Stimulated activated CD8-positive, alpha-beta memory T cell treated with anti-CD3 and anti-CD28 coated beads, Interleukin-12 subunit alpha, Interleukin-12 subunit beta, amount 100 ng/mL, for 4 hours (primary cell): Measurements from ENCODE around the gene SRRT.
"Not testable (repeated sequence)": the region's sequence is repeated elsewhere in the genome, so short reads cannot be mapped to it uniquely, and the experiment has no call there.

Source experiments
- DNase-seq: peaks from one replicate; pipeline ENCODE4 v3.0.0-alpha.2; 2020; ENCODE audit warnings: low read depth

Gene SRRT

DNA sequence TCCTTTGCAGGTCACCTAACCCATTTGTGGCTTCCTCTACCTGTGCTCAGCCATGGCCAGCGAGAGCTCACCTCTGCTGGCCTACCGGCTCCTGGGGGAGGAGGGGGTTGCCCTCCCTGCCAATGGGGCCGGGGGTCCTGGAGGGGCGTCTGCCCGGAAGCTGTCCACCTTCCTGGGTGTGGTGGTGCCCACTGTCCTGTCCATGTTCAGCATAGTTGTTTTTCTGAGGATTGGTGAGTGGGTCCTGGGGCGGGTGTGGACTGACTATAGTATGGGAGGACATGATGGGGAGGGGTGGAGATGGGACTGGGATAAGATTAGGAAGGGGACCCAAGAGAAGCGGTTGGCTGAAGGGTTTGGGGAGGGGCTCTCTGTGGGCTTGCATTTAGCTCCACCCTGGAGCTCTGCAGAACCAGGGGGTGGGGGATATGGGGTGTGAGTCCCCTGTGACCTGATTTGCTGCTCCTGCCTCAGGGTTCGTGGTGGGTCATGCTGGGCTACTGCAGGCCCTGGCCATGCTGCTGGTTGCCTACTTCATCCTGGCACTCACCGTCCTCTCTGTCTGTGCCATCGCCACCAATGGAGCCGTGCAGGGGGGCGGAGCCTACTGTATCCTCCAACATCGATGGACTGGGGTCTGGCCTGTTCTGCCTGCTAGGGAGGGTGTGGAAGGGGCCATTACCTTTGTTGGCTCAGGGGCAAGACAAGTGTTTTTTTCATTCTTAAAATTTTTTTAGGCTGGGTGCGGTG lies 20.6 kb upstream of the SRRT start:
- DNase-seq: no peak

GRCh38 chr7:100854899-100855298 lies 20.0 kb upstream of the SRRT start:
- DNase-seq: not testable (repeated sequence)

DNA sequence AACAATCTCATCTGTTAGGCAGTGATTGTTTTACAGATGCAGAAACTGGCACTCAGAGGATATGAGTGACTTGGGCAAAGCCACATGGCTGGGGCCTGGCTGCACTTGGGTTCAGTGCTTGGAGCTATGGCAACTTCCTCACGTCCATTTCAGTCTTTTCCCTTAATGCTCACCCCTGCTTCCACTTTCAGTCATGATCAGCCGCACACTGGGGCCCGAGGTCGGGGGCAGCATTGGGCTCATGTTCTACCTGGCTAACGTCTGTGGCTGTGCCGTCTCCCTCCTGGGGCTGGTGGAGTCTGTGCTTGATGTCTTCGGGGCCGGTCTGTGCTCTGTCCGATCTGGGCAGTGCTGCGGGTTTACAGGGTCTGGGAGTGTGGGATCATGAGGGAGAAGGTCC lies 19.4 kb upstream of the SRRT start:
- no peak for DNase-seq

GRCh38 chr7:100856871-100857282 lies 18.0 kb upstream of the SRRT start:
- no peak for DNase-seq

DNA sequence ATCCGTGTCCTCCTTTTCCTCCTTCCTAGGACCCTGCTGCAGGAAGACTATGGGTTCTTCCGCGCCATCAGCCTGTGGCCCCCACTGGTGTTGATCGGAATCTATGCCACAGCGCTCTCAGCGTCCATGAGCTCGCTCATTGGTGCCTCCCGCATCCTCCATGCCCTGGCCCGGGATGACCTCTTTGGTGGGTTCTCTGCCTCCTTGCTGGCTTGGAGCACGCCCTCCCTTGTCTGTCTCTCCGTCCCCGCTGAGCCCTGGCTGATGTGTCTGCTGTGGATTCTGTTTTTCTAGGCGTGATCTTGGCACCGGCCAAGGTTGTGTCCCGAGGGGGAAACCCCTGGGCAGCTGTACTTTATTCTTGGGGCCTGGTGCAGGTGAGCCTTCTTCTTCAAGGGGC lies 15.0 kb upstream of the SRRT start:
- no peak for DNase-seq

DNA sequence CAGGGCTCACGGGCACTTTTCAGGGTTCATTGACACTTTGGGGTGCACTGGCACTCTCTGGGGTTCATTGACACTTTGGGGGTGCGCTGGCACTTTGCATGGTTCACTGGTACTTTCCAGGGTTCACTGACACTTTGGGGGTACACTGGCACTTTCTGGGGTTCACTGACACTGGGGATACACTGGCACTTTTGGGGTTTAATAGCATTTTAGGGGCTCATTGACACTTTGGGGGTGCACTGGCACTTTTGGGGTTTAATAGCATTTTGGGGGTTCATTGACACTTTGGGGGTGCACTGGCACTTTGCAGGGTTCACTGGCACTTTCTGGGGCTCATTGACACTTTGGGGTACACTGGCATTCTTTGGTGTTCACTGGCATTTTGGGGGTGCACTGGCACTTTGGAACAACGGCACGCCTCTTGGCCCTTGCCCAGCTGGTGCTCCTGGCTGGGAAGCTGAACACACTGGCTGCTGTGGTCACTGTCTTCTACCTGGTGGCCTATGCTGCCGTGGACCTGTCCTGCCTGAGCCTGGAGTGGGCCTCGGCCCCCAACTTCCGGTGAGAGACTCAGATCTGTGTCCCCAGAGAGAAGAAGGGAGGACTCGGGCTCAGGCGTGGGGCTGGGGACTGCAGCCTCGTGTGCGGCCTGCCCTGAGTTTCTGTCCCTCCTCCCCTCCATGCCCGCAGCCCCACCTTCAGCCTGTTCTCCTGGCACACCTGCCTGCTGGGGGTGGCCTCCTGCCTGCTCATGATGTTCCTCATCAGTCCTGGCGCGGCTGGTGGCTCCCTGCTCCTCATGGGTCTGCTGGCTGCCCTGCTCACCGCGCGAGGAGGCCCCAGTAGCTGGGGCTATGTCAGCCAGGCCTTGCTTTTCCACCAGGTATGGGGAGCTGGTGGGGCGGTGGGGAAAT lies 13.9 kb upstream of the SRRT start:
- DNase-seq: no peak

- DNase-seq: no peak
Observed at GRCh38 chr7:100861616-100861985, 13.3 kb upstream of the SRRT start.

DNA sequence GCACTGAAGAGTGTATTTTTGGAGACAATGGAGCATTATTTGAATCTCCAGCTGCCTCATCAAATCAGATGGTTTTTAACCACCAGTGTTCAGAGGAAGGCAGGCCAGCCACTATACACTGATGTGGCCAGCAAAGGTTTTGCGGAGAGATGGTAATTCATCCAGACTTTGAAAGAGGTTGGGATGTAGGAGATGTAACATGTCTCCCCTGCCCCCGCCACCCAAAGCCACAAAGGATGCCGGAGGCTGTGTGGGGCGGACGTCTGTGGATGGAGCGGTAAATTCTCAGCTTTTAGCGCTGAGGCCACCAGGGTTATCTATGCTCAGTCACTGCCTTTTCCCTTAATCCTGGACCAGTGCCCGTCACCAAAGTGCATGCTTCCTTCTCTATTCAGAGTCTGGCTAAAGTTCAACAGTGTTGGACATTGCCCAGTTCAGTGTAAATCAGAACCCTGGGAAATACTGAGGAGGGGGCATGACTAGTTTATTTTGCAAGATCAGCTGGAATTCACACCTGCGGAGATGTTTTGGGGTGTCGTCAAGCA lies 11.4 kb upstream of the SRRT start:
- DNase-seq: no peak

DNA sequence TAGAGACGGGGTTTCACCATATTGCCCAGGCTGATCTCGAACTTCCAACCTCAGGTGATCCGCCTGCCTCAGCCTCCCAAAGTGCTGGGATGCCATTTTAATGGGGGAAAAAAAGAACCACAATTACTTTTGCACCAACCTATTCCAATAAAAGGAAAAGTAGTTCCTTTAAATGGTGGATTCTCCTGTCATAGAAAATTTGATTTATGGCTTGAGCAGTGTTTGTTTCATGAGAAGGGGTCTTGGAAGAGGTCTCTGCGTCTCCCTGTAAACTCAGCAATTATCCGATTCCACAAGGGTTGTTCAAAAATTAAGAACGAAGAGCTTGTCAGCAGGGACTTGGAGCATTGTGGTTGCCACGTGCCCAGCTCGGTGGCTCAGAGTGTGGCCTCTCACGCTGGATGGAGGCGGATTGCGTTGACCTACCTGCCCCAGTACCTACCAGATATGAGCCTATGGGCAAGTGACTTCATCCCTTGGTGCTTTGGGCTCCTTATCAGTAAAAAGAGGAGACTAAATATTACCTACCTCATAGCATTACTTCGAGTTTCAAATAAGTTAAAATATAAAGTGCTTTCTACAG lies 10.5 kb upstream of the SRRT start:
- DNase-seq: no peak

- no peak for DNase-seq
Observed at GRCh38 chr7:100865372-100865911, 9.5 kb upstream of the SRRT start.

DNA sequence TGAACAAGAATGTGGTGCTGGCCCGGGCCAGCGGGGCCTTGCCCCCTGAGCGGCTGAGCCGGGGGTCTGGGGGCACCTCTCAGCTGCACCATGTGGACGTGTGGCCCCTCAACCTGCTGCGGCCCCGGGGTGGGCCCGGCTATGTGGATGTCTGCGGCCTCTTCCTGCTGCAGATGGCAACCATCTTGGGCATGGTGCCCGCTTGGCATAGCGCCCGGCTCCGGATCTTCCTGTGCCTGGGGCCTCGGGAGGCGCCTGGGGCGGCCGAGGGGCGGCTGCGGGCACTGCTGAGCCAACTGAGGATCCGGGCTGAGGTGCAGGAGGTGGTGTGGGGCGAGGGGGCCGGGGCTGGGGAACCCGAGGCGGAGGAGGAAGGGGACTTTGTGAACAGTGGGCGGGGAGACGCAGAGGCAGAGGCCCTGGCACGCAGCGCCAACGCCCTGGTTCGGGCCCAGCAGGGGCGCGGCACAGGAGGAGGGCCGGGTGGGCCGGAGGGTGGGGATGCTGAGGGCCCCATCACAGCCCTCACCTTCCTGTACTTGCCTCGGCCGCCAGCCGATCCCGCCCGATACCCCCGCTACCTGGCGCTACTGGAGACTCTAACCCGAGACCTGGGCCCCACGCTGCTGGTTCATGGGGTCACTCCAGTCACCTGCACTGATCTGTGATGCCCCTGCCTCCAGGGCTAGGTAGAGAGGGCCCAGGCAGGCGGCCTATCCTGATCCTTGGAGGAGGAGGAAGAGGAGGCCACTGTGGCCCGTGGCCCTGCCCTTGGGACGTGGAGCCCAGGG lies 8.8 kb upstream of the SRRT start:
- DNase-seq: no peak

DNA sequence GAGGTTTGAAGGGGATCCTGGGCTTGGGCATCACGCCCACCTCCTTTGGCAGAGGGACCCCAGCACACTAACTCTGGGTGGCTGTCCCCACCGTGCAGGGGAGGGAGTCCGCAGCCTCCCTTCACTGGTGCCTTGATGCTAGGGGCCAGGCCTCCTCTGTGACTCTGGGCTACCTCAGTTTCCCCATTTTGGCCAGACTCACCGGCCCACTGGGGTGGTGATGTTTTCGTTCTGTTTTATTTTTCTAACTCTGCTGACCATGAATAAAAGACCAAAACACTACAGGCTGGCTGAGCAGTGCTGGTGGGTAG lies 8.2 kb upstream of the SRRT start:
- DNase-seq: no peak

GRCh38 chr7:100867040-100867775 lies 7.7 kb upstream of the SRRT start, which contains the start of gene TRIP6:
Gene TRIP6 (plus strand): TSS chr7:100867387. CDS start chr7:100867498, 111 bp downstream.
- DNase-seq: no peak

- no peak for DNase-seq
Observed at GRCh38 chr7:100867776-100868485, 7.0 kb upstream of the SRRT start.

GRCh38 chr7:100873599-100874299 lies 1.2 kb upstream of the SRRT start:
- no peak for DNase-seq

DNA sequence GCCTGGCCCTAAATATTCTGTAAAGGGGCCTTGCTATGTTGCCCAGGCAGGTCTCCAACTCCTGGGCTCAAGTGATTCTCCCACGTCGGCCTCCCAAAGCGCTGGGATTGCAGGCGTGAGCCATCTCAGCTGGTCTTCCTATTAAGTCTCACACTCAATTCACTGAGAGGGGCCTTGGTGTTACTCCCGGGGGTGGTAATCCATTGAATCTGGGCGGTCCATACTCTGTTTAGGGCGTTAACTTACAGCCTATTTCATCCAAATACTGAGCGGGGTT lies 665 bp upstream of the SRRT start:
- DNase-seq: no peak

DNA sequence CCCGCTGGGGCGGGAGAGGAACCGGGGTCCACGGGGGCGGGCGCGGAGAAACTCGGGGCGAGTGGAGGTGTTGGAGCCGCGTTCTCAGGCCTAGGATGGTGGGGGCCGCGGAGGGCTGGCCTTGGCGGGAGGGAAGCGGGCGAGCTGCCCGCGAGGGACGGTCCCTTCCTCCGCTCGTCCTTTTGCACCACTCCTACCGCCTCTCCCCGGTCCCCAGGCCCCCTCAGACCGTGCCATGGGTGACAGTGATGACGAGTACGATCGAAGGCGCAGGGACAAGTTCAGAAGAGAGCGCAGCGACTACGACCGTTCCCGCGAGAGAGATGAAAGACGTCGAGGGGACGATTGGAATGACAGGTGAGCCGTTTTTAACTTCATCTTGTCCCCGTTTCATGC lies 451 bp downstream of the SRRT start:
- DNase-seq: no peak

DNA sequence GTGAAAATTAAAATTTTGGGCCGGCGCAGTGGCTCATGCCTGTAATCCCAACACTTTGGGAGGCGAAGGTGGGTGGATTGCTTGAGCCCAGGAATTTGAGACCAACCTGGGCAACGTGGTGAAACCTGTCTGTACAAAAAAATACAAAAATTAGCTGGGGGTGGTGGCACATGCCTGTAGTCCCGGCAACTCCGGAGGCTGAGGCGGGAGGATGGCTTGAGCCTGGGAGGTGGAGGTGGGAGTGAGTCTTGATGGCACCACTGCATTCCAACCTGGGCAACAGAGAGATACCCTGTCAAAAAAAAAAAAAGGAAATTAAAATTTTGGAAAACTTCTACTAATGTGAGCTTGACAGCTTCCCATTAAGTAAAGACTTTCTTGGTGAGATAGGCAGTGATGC lies 3.1 kb downstream of the SRRT start:
- no peak for DNase-seq

DNA sequence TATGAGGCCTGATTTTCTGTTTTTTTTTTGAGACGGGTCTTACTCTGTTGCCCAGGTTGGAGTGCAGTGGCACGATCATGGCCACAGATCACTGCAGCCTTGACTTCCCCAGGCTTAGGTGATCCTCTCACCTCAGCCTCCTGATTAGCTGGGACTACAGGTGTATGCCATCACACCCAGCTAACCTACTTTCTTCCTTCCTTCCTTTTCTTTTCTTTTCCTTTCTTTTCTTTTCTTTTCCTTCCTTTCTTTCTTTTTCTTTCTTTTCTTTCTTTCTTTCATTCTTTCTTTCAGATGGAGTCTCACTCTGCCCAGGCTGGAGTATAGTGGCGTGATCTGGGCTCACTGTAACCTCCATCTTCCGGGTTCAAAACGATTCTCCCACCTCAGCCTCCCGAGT lies 3.8 kb downstream of the SRRT start:
- no peak for DNase-seq

- DNase-seq: no peak
Observed at GRCh38 chr7:100879685-100880261, 4.9 kb downstream of the SRRT start.
